Dermis blood vessel endothelial cell (primary cell): ENCODE results near the gene MAD1L1. TPM values are rescaled to one million over a fixed set of nuclear protein-coding genes. Genes with fewer than 3 reads are reported as not detected.
"Not testable (repeated sequence)": the region's sequence is repeated elsewhere in the genome, so short reads cannot be mapped to it uniquely, and the experiment has no call there.

ENCODE experiments used
- DNase-seq: peaks from one replicate; pipeline ENCODE4 v3.0.0; 2010
- total RNA-seq: library from RNA; depleted of rRNA; stranded (reverse); fragments of >200 nt; gene quantifications from 2 replicates; pipeline ENCODE4 v1.2.3, GENCODE V29; 2014

MAD1L1 gene
- total RNA-seq, 1 donor from 2014 or later: 53.3 TPM

DNA sequence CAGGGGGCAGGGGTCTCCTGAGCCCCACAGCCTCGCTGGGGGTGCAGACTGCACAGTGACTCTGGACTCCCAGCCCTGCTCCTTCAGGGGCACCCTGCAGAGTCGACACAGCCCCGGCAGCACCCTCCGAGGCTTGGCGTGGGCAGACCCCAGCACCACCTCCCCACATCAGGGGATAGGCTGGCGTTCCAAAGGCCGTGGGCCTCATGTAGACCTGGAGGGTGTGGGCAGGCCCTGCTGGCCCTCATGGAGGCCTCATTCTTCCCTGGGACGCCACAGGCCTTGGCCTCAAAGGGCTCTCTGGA lies 296.8 kb downstream of the MAD1L1 start:
- DNase-seq: no peak

GRCh38 chr7:1935176-1936005 lies 297.4 kb downstream of the MAD1L1 start:
- DNase-seq: no peak

DNA sequence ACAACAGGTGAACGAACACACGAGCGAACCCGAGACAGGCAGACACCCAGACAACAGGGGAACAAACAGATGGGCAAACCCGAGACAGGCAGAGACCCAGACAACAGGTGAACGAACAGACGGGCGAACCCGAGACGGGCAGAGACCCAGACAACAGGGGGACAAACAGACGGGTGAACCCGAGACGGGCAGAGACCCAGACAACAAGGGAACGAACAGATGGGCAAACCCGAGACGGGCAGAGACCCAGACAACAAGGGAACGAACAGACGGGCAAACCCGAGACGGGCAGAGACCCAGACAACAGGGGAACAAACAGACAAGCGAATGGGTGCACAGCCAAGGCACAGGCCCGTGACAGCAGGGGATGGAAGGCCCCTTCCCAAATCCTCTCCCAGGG lies 298.0 kb downstream of the MAD1L1 start:
- no peak for DNase-seq

DNA sequence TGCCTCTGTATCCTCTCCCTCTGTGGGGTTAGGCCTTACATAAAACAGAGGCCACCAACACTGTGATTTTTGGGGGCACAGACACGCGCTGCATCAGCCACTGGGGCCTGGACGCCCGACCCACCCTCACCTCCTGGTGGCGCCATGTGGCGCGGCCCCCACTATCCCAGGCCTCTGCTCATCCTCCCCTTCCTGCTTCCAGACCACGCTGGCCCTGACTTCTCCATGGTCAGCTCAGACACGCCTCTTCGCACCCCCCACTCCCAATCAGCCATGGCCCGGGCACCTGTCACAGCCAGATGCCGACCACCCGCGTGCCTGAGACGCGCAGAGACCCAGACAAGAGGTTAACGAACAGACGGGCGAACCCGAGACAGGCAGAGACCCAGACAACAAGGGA lies 298.7 kb downstream of the MAD1L1 start:
- no peak for DNase-seq

- DNase-seq: no peak
Observed at GRCh38 chr7:1933066-1933750, 299.5 kb downstream of the MAD1L1 start.

DNA sequence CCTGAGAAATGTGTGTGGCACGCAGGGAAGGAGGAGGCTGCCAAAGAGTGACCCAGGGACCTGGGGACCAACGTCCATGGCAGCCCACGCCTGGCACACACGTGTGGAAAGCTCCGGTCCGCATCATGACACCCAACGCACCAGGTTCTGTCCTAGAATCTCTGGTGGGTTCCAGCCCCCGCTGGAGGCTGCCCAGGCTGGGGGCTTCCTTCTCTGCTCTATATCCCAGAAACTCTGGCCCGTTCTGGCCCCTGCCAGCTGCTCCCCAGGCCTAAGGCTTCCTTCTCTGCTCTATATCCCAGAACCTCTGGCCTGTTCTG lies 300.8 kb downstream of the MAD1L1 start:
- DNase-seq: no peak

- peak; percentile 41 for DNase-seq
Observed at GRCh38 chr7:1931256-1931950, 301.3 kb downstream of the MAD1L1 start.

DNA sequence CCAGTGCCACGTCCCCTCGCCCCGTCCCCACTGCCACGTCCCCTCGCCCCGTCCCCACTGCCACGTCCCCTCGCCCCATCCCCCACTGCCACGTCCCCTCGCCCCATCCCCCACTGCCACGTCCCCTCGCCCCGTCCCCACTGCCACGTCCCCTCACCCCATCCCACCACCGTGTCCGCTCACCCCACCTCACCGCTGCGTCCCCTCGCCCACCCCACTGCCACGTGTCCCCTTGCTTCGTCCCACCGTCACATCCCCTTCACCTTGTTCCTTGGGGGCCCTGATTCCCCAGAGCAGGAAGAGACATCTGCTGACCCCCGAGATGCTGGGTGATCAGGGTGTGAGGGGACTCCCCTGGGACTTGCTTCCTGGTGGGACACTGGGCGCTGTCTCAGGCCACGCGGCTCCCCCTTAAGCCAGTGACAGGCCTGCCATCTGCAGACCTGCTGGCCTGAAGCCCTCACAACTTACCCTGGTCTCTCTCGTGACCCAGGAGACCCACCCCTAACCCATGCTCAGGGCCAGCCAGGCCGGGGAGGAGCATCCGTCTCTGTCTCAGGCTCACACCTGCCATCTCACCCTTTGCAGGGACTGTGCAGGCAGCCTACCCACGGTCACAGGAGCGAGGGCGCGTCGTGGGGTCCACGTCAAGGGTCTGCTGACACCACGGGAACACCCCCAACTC lies 302.2 kb downstream of the MAD1L1 start:
- DNase-seq: no peak

DNA sequence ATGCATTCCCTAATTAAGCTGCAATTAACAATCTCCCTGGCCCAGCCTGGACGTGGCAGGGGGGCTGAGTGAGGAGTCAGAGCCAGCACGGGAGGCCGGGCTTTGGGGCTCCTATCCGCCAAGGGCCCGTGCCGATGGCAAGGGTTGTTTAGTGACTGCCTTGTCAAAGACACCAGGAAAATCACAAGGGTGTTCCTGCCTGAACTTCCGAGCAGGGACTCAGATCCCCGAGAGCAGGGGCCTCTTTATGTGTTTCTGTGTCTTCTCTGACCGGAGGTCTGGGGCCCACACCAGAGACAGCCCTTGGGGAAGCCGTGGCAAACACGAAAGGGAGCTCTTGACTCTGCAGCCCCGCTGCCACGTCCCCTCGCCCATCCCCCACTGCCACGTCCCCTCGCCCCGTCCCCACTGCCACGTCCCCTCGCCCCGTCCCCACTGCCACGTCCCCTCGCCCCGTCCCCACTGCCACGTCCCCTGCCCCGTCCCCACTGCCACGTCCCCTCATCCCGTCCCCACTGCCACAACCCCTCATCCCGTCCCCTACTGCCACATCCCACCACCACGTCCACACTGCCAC lies 303.3 kb downstream of the MAD1L1 start:
- not testable (repeated sequence) for DNase-seq

DNA sequence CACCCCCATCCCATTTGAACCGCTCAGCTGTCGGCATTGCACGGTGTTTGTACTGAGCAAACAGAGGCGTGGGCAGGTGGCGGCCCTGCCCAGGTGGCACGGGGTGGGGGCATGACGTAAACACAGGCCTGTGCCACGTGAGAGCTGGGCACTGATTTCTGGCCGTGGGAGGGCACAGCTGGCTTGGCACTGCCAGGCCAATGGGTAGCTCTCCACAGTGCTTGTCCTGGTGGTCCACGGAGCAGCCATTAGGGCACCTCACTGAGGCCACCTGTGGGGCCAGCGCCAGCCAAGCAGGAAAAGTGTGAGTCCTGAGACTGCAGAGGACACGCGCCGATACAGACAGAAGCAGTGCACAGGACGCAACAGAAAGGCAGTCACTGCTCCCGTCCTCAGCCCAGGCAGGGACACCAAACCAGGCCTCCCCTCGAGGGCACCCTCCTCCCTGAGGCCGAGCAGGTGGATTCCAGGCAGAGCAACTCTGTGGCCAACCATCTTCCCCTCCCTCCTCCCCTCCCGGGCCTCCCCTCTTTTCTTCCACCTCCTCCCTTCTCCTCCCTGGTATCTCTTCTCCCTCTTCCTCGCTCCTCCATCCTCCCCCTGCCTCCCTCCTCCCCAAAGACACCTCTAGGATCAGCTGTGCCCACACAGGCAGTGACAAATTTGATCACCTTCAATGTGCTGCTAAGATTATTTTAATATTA lies 303.9 kb downstream of the MAD1L1 start:
- no peak for DNase-seq

DNA sequence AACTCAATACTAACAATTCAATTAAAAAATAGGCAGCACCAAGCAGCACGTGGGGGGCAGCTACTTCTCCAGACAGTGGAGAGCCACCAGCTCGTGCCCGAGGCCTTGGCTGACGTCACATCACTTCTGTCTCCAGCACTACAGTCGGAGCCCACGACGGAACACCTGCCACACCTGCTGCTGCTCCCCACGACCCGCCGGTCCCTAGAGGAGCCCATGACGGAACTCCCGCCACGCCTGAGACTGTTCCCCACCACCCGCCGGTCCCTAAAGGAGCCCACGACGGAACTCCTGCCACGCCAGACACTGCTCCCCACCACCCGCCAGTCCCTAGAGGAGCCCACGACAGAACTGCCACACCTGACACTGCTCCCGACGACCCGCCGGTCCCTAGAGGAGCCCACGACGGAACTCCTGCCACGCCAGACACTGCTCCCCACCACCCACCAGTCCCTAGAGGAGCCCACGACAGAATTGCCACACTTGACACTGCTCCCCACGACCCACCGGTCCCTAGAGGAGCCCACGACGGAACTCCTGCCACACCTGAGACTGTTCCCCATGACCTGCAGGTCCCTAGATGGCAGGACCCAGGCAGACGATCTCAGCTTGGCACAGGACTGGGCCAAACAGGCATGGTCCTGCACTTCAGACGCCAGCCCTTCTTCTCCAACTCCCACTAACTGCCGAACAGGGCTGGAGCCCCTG lies 304.7 kb downstream of the MAD1L1 start:
- no peak for DNase-seq

GRCh38 chr7:1926908-1927306 lies 305.8 kb downstream of the MAD1L1 start:
- peak; percentile 47 for DNase-seq

DNA sequence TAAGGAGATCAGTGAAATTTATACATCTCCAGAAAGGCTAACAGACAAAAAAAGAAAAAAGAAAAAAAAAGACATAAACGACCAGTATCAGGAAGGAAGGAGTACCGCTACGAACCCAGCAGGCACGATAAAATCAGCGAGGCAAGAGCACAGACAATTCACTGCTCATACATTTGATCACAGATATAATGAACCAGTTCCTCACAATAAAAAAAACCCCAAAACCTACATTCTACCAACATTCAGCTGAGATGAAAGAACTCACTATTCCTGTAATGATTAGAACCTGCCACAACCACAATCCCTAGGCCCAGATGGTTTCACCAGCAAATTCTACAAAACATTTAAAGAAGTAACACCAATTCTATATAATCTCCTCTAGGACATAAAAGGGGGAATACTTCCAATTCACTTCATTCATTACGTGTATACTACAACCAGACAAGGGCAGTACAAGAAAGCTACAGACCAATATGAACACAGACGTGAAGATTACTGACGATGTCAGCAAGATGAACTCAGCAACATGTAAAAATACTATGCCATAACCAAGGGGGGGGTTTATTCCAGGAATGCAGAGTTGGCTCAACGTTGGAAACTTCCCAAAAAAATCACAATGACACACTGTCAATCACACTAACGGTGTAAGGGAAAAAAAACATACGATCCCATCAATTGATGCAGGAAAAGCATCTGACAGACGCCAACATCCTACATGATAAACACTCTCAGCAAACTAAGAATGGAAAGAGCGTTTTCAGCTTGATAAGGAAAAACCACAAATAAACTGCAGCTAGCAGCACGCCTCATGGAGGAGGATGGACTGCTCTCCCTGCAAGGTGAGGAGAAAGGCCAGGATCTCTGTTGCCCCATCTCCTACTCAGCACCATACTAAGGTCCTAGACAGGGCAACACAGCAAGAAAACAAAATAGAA lies 306.5 kb downstream of the MAD1L1 start:
- peak; percentile 16 for DNase-seq

DNA sequence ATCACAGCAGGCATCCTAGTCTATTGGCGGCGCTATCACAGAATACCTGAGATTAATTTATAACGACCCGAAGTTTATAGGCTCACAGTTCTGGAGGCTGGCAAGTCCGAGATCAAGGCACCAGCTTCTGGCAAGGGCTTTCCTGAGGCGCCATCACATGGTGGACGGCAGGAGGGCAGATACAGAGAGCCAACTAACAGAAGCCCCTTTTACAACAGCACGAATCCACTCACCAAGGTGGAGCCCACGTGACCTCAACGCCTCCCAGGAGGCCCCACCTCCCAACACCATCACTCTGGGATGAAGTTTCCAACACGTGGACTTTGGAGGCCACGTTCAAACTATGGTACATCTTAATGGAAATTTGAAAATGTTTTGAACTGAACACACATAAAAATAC lies 307.4 kb downstream of the MAD1L1 start:
- DNase-seq: peak; percentile 8

DNA sequence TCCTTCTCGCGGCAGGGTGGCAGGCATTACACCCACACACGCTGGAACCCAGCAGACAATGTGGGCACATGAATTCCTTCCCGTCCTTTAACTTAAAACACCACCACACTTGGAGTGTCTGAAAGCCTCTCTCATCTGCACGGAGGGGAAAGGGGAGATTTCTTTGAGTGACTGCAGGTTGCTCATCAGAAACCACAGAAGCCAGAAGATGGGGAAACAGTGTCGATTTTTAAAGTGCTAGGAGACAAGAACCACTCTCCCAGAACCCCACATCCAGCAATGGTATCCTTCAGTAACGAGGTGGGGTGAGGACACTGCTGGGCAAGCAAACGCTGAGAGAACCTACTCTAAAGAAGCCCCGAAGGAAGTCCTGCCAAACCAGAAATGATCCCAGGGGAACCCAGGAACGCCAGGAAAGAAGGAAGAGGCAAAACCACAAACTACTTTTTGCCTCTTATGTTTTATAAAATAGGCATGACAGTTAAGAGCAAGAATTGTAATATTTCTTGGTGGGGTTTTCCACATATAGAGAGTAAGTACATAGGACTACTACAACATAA lies 308.4 kb downstream of the MAD1L1 start:
- DNase-seq: no peak

DNA sequence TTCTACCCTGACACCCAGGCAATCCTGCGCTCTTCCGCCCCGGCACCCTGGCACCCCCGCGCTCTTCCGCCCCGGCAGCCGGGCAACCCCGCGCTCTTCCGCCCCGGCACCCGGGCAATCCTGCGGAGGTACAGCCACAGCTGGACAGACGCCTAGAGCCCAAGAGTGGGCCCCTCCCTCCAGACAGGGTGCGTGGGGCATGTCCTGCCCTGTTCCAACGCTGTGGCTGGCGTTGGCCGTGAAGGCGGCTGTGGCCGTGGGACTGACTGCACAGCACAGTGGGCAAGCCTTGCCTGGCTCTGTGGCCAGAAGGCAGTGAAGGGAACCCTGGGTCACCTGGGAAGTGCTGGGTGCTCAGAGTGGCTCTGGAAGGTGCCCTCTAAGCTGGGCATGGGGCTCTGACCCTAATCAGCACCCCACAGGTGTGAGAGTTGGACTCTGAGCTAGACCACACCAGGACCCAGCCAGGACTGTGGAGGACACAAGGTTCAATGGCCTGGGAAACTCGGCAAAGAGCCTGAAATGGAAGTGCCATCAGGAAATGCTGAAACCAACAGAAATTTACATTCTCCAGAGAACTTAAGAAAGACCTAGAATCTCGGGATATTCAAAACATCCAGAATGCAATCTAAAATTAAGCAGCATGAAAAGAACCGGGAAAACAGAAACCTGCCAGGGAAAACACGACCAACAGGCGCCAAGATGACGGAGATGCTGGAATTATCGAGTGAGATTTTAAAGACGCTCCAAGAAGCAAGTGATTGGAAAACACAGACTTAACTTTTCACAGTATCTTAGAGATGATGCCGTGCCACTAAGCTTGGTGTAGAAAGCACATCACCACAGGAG lies 309.1 kb downstream of the MAD1L1 start:
- DNase-seq: no peak

DNA sequence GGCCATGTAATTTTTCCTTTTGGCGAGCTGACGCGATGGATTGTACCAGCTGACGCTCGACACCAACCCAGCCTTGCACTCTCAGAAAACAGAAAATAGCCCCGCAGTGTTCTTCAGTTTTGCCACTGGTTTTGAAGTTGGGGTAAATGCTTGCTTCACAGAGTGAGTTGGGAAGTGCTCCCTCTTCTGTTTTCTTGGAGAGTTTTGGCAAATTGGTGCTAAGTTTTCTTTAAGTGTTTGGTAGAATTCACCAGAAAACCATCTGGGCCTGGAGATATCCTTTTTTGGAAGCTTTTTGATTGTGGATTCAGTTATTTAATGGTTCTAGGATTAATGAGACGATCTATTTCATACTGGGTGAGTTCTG lies 309.9 kb downstream of the MAD1L1 start:
- no peak for DNase-seq

DNA sequence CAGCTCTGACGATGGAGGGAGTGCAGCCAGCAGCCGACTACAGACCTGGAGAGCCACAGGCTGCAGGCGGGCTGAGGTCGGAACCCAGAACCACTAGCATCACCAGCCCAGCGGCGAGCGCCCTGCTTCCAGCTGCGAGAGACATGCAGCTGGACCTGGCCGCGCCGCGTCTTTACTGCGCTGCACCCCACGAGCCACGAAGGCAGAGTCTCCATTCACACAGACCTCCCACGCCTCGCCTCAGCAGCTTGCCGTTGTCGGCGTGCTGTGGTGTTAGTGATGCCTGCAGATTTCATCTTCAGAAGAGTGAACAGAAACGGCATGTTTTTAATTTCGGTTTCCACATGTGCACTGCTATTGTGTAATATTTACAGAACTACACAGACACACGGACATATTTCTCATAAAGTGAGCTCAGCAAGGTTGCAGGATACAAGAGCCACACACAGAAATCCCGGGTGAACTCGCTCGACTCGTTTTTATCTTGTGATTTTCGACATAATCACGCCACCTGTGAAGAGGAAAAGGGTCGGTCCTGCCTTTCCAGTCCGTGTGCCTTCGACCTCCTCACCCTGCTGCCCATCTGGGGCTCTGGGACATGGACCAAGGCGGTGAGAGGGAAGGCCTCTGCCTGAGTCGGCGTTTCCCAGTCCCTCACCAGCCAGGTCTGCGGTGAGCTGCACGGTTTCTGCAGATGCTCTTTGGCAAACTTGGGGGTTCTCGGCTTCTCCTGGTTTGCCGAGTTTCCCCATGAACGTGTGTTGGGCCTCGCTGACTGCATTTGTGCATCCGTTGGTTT lies 310.5 kb downstream of the MAD1L1 start:
- no peak for DNase-seq
